GM21576 (cell line): ENCODE data around the gene TOR1B.
A peak's percentile ranks its signal among the peaks of the same experiment; 100 is the strongest.
"Not testable (repeated sequence)": the region's sequence is repeated elsewhere in the genome, so short reads cannot be mapped to it uniquely, and the experiment has no call there.

ENCODE experiments used
- ATAC-seq: cut with Tn5 transposase; IDR thresholded peaks from one replicate; pipeline ENCODE4 v1.9.1; 2021; ENCODE audit warnings: mild to moderate bottlenecking, moderate library complexity; ENCODE audit not compliant: unreplicated experiment

The TOR1B gene, protein sequence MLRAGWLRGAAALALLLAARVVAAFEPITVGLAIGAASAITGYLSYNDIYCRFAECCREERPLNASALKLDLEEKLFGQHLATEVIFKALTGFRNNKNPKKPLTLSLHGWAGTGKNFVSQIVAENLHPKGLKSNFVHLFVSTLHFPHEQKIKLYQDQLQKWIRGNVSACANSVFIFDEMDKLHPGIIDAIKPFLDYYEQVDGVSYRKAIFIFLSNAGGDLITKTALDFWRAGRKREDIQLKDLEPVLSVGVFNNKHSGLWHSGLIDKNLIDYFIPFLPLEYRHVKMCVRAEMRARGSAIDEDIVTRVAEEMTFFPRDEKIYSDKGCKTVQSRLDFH

GRCh38 chr9:129802833-129803675, at the start of gene TOR1B:
Gene TOR1B (plus strand): TSS chr9:129803184. CDS start chr9:129803213, 29 bp downstream.
- ATAC-seq: peak; percentile 90

- no peak for ATAC-seq
Measured at GRCh38 chr9:129755151-129755550, 47.8 kb upstream of the TOR1B start.

- no peak for ATAC-seq
Measured at GRCh38 chr9:129756191-129756590, 46.8 kb upstream of the TOR1B start.

GRCh38 chr9:129757045-129757444, 45.9 kb upstream of the TOR1B start:
- ATAC-seq: no peak

- ATAC-seq: no peak
Measured at GRCh38 chr9:129759319-129759718, 43.7 kb upstream of the TOR1B start.

DNA sequence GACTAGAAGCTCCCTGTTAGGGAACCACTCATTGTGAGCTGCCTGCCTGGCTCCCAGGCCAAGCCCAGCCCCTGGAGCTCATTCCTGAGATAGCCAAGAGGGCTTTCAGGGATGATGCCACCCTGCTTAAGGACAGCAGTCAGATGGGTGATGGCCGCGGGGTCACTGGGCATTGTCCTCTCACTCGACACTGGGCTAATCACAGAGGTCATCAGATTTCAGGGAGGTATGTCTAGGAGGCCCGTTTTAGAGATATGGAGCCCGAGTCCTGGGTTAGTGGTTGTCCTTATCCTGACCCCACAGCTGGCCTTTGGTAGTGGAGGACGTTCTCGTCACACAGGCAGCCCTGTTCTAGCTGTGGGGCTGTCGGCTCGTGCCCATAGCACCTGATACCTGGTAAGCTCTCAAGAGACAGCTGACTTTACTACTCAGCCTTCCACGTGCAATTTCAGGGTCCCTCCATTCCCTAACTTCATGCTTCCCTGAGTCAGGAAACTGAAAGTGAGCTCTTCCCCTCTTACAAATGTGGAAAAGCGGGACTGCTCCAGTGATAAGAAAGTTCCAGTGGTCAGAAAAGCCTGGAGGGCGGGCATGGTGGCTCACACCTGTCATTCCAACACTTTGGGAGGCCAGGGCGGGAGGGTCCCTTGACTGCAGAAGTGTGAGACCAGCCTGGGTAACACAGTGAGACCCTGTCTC, 43.0 kb upstream of the TOR1B start:
- ATAC-seq: no peak

DNA sequence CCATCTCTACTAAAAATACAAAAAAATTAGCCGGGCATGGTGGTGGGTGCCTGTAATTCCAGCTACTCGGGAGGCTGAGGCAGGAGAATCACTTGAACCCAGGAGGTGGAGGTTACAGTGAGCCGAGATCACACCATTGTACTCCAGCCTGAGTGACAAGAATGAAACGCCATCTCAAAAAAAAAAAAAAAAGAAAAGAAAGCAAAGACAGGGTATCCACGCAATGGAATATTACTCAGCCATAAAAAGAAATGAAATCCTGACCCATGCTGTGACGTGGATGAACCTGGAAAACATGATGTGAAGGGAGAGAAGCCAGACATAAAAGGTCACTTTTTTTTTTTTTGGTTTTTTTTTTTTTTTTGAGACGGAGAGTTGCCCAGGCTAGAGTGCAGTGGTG, 42.2 kb upstream of the TOR1B start:
- not testable (repeated sequence) for ATAC-seq

- no peak for ATAC-seq
Measured at GRCh38 chr9:129761293-129761900, 41.6 kb upstream of the TOR1B start.

- no peak for ATAC-seq
Measured at GRCh38 chr9:129761901-129762369, 41.0 kb upstream of the TOR1B start.

DNA sequence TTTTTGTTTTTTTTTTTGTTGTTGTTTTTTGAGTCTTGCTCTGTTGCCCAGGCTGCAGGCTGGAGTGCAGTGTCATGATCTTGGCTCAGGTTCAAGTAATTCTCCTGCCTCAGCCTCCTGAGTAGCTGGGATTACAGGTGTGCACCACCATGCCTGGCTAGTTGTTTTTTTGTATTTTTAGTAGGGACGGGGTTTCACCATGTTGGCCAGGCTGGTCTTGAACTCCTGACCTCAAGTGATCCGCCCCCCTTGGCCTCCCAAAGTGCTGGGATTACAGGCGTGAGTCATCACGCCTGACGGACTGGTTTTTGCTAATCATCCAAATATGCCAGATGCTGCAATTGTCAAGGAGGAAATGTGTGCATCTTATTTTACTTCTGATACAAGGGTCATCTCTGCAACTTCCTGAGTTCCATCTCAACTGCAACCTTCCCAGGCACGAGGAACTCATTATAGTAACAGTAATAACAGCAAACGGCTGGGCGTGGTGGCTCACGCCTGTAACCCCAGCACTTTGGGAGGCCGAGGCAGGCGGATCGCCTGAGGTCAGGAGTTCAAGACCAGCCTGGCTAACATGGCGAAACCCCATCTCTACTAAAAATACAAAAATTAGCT, 40.5 kb upstream of the TOR1B start:
- ATAC-seq: not testable (repeated sequence)

- no peak for ATAC-seq
Measured at GRCh38 chr9:129762985-129763926, 39.7 kb upstream of the TOR1B start.

DNA sequence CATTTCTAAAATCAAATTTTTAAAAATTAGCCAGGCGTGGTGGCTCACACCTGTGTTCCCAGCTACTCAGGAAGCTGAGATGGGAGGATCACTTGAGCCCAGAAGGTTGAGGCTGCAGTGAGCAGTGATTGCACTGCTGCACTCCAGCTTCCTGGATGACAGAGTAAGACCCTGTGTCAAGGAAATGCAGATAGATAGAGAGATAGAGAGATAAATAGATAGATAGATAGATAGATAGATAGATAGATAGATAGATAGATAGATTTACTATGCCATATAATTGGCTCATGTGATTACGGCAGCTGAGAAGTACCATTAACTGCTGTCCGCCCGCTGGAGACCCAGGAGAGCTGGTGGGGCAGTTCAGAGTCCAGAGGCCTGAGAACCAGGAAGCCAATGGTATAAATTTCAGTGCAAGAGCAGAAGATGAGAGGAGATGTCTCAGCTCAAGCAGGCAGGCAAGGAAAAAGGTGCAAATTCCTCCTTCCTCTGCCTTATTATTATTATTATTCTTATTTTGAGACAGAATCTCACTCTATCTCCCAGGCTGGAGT, 37.1 kb upstream of the TOR1B start:
- ATAC-seq: no peak

DNA sequence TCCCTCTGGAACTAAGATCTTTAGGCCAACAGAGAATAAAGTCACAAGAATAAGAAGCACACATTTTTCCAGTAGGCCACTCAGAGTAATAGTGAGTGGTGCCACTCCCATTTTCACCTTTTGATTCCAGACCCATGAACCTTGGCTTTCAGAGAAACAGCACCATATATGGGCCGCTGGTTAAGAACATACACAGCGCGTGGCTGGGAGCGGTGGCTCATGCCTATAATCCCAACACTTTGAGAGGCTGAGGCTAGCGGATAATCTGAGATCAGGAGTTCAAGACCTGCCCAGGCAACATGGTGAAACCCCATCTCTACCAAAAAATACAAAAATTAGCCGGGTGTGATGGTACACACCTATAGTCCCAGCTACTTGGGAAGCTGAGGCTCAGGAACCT, 34.5 kb upstream of the TOR1B start:
- no peak for ATAC-seq

GRCh38 chr9:129769669-129770068, 33.3 kb upstream of the TOR1B start:
- no peak for ATAC-seq

- no peak for ATAC-seq
Measured at GRCh38 chr9:129770741-129771140, 32.2 kb upstream of the TOR1B start.

DNA sequence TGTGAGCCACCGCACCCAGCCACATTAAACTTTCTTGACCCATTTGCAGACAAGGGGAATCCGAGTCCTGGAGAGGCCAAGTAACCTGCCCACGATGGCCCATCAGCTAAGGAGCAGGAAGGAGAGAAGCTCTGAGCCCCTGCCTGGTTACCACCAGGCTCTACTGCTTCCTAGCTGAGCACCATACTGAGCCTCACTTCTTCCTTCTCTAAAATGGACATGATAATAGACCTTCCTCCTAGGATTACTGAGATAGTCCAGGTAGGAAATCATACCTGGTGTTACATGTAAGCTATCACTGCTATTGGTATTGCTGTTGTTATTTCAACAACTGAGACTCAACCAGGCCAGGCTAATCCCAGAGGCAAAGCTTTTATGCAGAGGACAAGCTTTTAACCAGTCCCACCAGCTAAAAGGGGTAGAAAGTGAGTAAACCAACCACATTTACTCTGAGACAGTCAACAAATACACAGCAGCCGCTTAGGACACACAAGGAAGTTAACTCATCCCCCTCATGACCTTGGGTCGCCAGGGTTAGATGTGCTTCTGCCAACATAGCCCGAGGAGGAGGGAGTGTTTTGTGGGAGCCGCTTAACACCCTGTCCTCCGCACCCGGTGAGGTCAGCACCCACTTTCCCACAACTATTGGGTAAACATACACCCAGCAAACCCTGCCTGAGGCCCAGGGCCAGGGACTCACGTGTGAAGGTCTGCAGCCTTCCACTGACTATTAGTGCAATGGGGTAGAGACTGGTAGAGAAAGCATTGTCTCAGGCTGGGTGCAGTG, 29.5 kb upstream of the TOR1B start:
- no peak for ATAC-seq

DNA sequence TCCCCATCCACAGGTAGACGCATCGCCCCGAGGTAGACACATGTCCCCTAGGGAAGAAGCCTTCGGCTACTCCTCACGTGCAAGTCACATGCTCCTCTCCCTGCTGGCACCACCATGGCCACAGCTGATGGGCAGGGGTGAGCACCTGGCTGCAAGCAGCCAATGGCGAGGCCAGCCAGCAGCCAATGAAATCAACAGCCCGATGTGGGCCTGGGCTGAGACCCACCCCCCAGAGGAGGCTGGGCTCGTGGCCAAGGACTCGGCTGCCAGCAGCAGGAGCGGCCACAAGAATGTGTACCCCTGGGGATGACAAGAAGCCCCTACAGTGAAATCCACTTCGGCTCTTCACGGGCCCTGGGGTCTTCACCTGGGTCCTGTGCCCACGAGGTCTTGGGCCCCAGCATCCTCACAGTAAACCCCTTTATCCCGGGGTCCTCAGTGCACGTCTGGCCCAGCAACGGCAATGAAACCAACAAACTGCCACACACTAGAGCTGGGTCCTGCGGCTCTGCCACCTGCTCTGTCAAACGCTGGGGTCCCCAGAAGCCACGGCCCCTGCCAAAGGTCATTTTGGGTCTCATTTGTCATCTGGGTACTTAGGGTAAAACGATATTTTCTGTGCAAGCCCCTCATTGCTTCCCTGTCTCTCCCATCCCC, 28.1 kb upstream of the TOR1B start:
- no peak for ATAC-seq

GRCh38 chr9:129775448-129775798, 27.6 kb upstream of the TOR1B start:
- ATAC-seq: no peak
